NCI-H510A treated with DMSO at 0.1 percent for 48 hours (cell line): ENCODE measurements around the gene STAT3.
A peak's percentile ranks its signal among the peaks of the same experiment; 100 is the strongest.
"Not testable (repeated sequence)": the region's sequence is repeated elsewhere in the genome, so short reads cannot be mapped to it uniquely, and the experiment has no call there.

Experiments used
- DNase-seq: peaks from one replicate; lab custom pipeline; 2025; lab: John Stamatoyannopoulos, UW

STAT3 gene

GRCh38 chr17:42315402-42316156, 72.7 kb downstream of the STAT3 start:
- no peak for DNase-seq

- DNase-seq = no peak
Observed at GRCh38 chr17:42313773-42314566, 74.3 kb downstream of the STAT3 start.

GRCh38 chr17:42313389-42313772, 74.9 kb downstream of the STAT3 start:
- no peak for DNase-seq

- DNase-seq = peak; percentile 73
Observed at GRCh38 chr17:42312285-42313130, 75.7 kb downstream of the STAT3 start.

- DNase-seq = no peak
Observed at GRCh38 chr17:42312035-42312284, 76.3 kb downstream of the STAT3 start.

GRCh38 chr17:42311240-42312034, 76.8 kb downstream of the STAT3 start:
- peak; percentile 84 for DNase-seq

GRCh38 chr17:42310787-42311215, 77.4 kb downstream of the STAT3 start:
- no peak for DNase-seq

GRCh38 chr17:42309986-42310786, 78.1 kb downstream of the STAT3 start:
- DNase-seq = no peak

- no peak for DNase-seq
Observed at GRCh38 chr17:42309142-42309541, 79.1 kb downstream of the STAT3 start.

GRCh38 chr17:42308446-42308845, 79.8 kb downstream of the STAT3 start:
- DNase-seq = no peak

- no peak for DNase-seq
Observed at GRCh38 chr17:42307362-42307927, 80.8 kb downstream of the STAT3 start.

- no peak for DNase-seq
Observed at GRCh38 chr17:42306385-42306667, 81.9 kb downstream of the STAT3 start.

GRCh38 chr17:42305543-42306384, 82.5 kb downstream of the STAT3 start:
- no peak for DNase-seq

GRCh38 chr17:42305031-42305330, 83.3 kb downstream of the STAT3 start:
- not testable (repeated sequence) for DNase-seq

- DNase-seq = no peak
Observed at GRCh38 chr17:42304187-42305030, 83.8 kb downstream of the STAT3 start.

- DNase-seq = no peak
Observed at GRCh38 chr17:42303694-42304093, 84.5 kb downstream of the STAT3 start.

- no peak for DNase-seq
Observed at GRCh38 chr17:42301022-42301421, 87.2 kb downstream of the STAT3 start.

- not testable (repeated sequence) for DNase-seq
Observed at GRCh38 chr17:42299913-42300312, 88.3 kb downstream of the STAT3 start.

- not testable (repeated sequence) for DNase-seq
Observed at GRCh38 chr17:42299361-42299760, 88.9 kb downstream of the STAT3 start.
